GM12878 (cell line): ENCODE results near the gene MCUB. TPM values are rescaled to one million over a fixed set of nuclear protein-coding genes. Genes with fewer than 3 reads are reported as not detected.
A peak's percentile ranks its signal among the peaks of the same experiment; 100 is the strongest.

ENCODE experiments used
- ATAC-seq: fragments of 200-7000 bp; cut with Tn5 transposase; 3 replicates; pipeline ENCODE4 v1.9.1; 2020; ENCODE audit warnings: mild to moderate bottlenecking, moderate library complexity
- BruUV-seq: library from RNA; stranded (reverse); fragments of 400-500 nt; replicated peaks from 2 replicates; lab custom pipeline; 2021; lab: Mats Ljungman, UMichigan
- CTCF ChIA-PET: fragments of 300-600 bp; sonication (Branson Sonifier 250); formaldehyde crosslinking; extraction: SDS; loops from one replicate; lab custom pipeline; 2021; ENCODE audit warnings: inconsistent platforms; lab: Yijun Ruan, JAX
- POLR2A ChIA-PET: fragments of 350-600 bp; formaldehyde crosslinking; extraction: SDS; loops from one replicate; lab custom pipeline; 2021; ENCODE audit warnings: inconsistent platforms; lab: Charles Lee
- RAD21 ChIA-PET: fragments of 300-600 bp; sonication (Branson Sonifier 250); formaldehyde crosslinking; loops from one replicate; lab custom pipeline; 2023; ENCODE audit warnings: antibody characterized with exemption; ENCODE audit not compliant: unreplicated experiment; lab: Charles Lee
- SMC1A ChIA-PET: fragments of 300-600 bp; sonication (Branson Sonifier 250); formaldehyde crosslinking; loops from one replicate; lab custom pipeline; 2023; ENCODE audit not compliant: unreplicated experiment, uncharacterized antibody; lab: Charles Lee
- DNase-seq: peaks from one replicate; pipeline ENCODE4 v3.0.0-alpha.2; 2011; ENCODE audit warnings: low read depth, low spot score
- FAIRE-seq: peaks from 3 replicates; lab custom pipeline; 2011; peaks lifted over from hg19 to GRCh38; lab: Jason Lieb, UNC
- H2AFZ ChIP-seq: 2 replicates; pipeline ENCODE4 v1.6.0; 2011; ENCODE audit warnings: low read depth, low read length, control low read depth; ENCODE audit not compliant: control insufficient read depth
- H3K27ac ChIP-seq: 2 replicates; pipeline ENCODE4 v1.5.1; 2011; ENCODE audit warnings: control low read depth; ENCODE audit not compliant: control insufficient read depth, insufficient read depth
- H3K27me3 ChIP-seq, 2 experiments: replicated peaks in 1 of 2; 2 replicates each; pipeline versions ENCODE4 v1.6.0 to v1.6.1; 2011; ENCODE audit warnings: low read length in 1 of 2; ENCODE audit not compliant: control insufficient read depth in 2 of 2, insufficient read depth in 2 of 2
- H3K36me3 ChIP-seq, 2 experiments: 2 replicates each; pipeline ENCODE4 v1.5.1; 2011; ENCODE audit warnings: low read length in 1 of 2; ENCODE audit not compliant: control insufficient read depth in 2 of 2, insufficient read depth in 2 of 2
- H3K4me1 ChIP-seq: 2 replicates; pipeline ENCODE4 v1.6.1; 2011; ENCODE audit warnings: mild to moderate bottlenecking, low read length, moderate library complexity, mixed read lengths; ENCODE audit not compliant: control insufficient read depth, insufficient read depth
- H3K4me2 ChIP-seq: 2 replicates; pipeline ENCODE4 v1.6.0; 2011; ENCODE audit warnings: control low read depth; ENCODE audit not compliant: control insufficient read depth, insufficient read depth
- H3K4me3 ChIP-seq: fragments of 200-600 bp; sonication (generic); 2 replicates; pipeline ENCODE4 v1.5.1; 2016
- H3K79me2 ChIP-seq: 2 replicates; pipeline ENCODE4 v1.6.0; 2011; ENCODE audit warnings: low read length; ENCODE audit not compliant: control insufficient read depth, insufficient read depth
- H3K9ac ChIP-seq: 2 replicates; pipeline ENCODE4 v1.8.0; 2011; ENCODE audit warnings: low read length, control low read depth, mixed read lengths; ENCODE audit not compliant: control insufficient read depth, insufficient read depth
- H3K9me3 ChIP-seq: replicated peaks from 3 replicates; pipeline ENCODE4 v1.5.1; 2011; ENCODE audit warnings: mild to moderate bottlenecking, low read length; ENCODE audit not compliant: control insufficient read depth, insufficient read depth
- H4K20me1 ChIP-seq: 2 replicates; pipeline ENCODE4 v1.6.0; 2011; ENCODE audit not compliant: control insufficient read depth, insufficient read depth
- CTCF ChIP-seq, 3 experiments: IDR thresholded peaks in 2 of 3; conservative IDR thresholded peaks in 1 of 3; 2 replicates each; pipeline ENCODE4 v1.5.1; 2011; ENCODE audit warnings: low read depth in 3 of 3, low read length in 3 of 3, mild to moderate bottlenecking in 3 of 3, control low read depth in 2 of 3, moderate library complexity in 2 of 3, inconsistent platforms in 1 of 3, mixed read lengths in 1 of 3; ENCODE audit not compliant: control insufficient read depth in 2 of 3, insufficient read depth in 1 of 3; ENCODE audit errors: extremely low read depth in 1 of 3
- NBN ChIP-seq: fragments of 450-650 bp; IDR thresholded peaks from 2 replicates; pipeline ENCODE4 v1.6.1; 2016
- RAD51 ChIP-seq: fragments of 450-650 bp; IDR thresholded peaks from 2 replicates; pipeline ENCODE4 v1.6.1; 2016; ENCODE audit warnings: moderate library complexity, mild to moderate bottlenecking, inconsistent platforms
- TAF1 ChIP-seq: IDR thresholded peaks from 2 replicates; pipeline ENCODE4 v1.6.1; 2011; ENCODE audit warnings: mild to moderate bottlenecking, low read depth, low read length, borderline replicate concordance
- WGBS: methylation state at CpG from one replicate; pipeline ENCODE4 v1.1.6; 2016; ENCODE audit warnings: low lambda C conversion rate; ENCODE audit not compliant: insufficient replicate concordance, insufficient coverage; ENCODE audit errors: missing lambda C conversion rate; 5-methylcytosine and 5-hydroxymethylcytosine counted together
- in situ Hi-C: fragments of 300-500 bp; cut with MboI; formaldehyde crosslinking; loops from 9 replicates; pipeline ENCODE4 v1.14.3; 2018; ENCODE audit warnings: mixed read lengths
- intact Hi-C: fragments of 100-400 bp; cut with micrococcal nuclease; formaldehyde crosslinking; loops from one replicate; pipeline ENCODE4 v1.14.2; 2022; ENCODE audit not compliant: unreplicated experiment
- polyA plus RNA-seq, 11 experiments: library from polyadenylated mRNA; depleted of rRNA in 4 of 11; unstranded in 6 of 11; stranded (reverse) in 5 of 11; fragments of >200 nt; fragmentation: Nextera tagmentation in 4 of 11; fragmentation: Illumina TruSeq in 1 of 11; extraction: Ambion mirVana in 4 of 11; extraction: Trizol in 1 of 11; gene quantifications; 1 replicate in 1 of 11; 2 replicates in 10 of 11; pipeline versions ENCODE4 v1.2.1 to v1.2.3, GENCODE V29; 2011 to 2016; ENCODE audit warnings: inconsistent platforms in 2 of 11, missing spikeins in 2 of 11, low read depth in 1 of 11
- total RNA-seq, 4 experiments: library from RNA; depleted of rRNA in 3 of 4; stranded (reverse); fragments of >200 nt in 3 of 4; fragmentation: Illumina TruSeq in 1 of 4; extraction: Trizol in 1 of 4; gene quantifications; 2 replicates each; pipeline versions ENCODE4 v1.2.1 to v1.2.3, GENCODE V29; 2013 to 2021

The MCUB gene
- total and polyA plus RNA-seq, 10 of the 15 experiments (the other 5 are each of a cell fraction or from before 2014, with no cell fraction given), result 4.7 to 63.7 (median 39.4) TPM

GRCh38 chr4:109699553-109700225 lies 139.6 kb downstream of the MCUB start (continued):
- no peak for TF ChIP-seq CTCF (IDR thresholded peaks at IDR 0.05 in 2 of 3, conservative IDR thresholded peaks at IDR 0.05 in 1 of 3; ENCODE audit: control insufficient read depth in 2 of 3, extremely low read depth in 1 of 3, insufficient read depth in 1 of 3, low read depth in 3 of 3, low read length in 3 of 3)

GRCh38 chr4:109701566-109702410 lies 141.7 kb downstream of the MCUB start:
- Histone ChIP-seq H3K4me1 (peaks cover 14% of the 10 kb centered on the region), H3K4me3 (peak overlapping the region; percentile 96), H3K9ac (peak overlapping the region; percentile 61), H3K27me3 (no peaks in the 10 kb centered on the region), H3K4me2 (peak overlapping the region; percentile 75), H3K79me2 (peaks cover 6% of the 10 kb centered on the region)
- no peak for DNase-seq
- no TSS peak for BruUV-seq
- TF ChIP-seq TAF1 (no peak), RAD51 (0 out of 2 replicates have a peak, but pooled peaks have one; percentile 17), NBN (peak; percentile 26; the same call in 1 of the 2 replicates)
- TF ChIP-seq, all 136 proteins: peak for 2
- in situ Hi-C loops (no loop called here), intact Hi-C loops (loop anchor here (1.0 to 10.0 kb wide), 4 partner anchors 103 to 273 kb away; partner anchors contain the start of genes MCUB and SEC24B)
- Histone ChIP-seq H3K9me3 (no peaks in the 10 kb centered on the region), H3K27ac (peak overlapping the region; percentile 71), H2AFZ (peak overlapping the region; percentile 76), H4K20me1 (no peaks in the 10 kb centered on the region), H3K36me3 (no peaks in the 10 kb centered on the region; a peak in 1 of 4 replicates)
- ChIA-PET RAD21 (interaction anchor here (0.7 to 2.6 kb wide), 6 partner anchors 29 to 766 kb away, joined by 3 to 10 read pairs (median 5); partner anchors contain the start of genes PLA2G12A and SEC24B), CTCF (interaction anchor here (0.7 to 2.9 kb wide), 16 partner anchors 8 to 276 kb away, joined by 3 to 11 read pairs (median 3); partner anchors contain the start of genes CFI, MCUB and SEC24B), SMC1A (interaction anchor here (0.7 to 6.3 kb wide), 12 partner anchors 12 to 274 kb away, joined by 3 to 27 read pairs (median 4); partner anchors contain the start of genes GAR1 and RRH), POLR2A (interaction anchor here (0.7 to 2.5 kb wide), 5 partner anchors 11 to 689 kb away, joined by 6 to 13 read pairs (median 9); partner anchors contain the start of genes MCUB, PLA2G12A and SEC24B)
- peak; percentile 54 for FAIRE-seq
- peak; percentile 28 for ATAC-seq
- WGBS, result 52% methylated on average over 19 of the region's 21 CpGs
